Glutamatergic neuron (in vitro differentiated cells): Measurements from ENCODE around the gene WASF3. TPM values are rescaled to one million over a fixed set of nuclear protein-coding genes. Genes with fewer than 3 reads are reported as not detected.

ENCODE experiments used
- DNase-seq: peaks from one replicate; pipeline ENCODE4 v3.0.0; 2022
- H3K27ac Mint-ChIP-seq: one replicate; pipeline ENCODE4 v1.8.0; 2020; ENCODE audit warnings: mild to moderate bottlenecking, mixed read lengths, inconsistent platforms; ENCODE audit not compliant: unreplicated experiment
- H3K27me3 Mint-ChIP-seq: one replicate; pipeline ENCODE4 v1.8.0; 2020; ENCODE audit warnings: mild to moderate bottlenecking, moderate library complexity, mixed read lengths, inconsistent platforms; ENCODE audit not compliant: unreplicated experiment
- H3K36me3 Mint-ChIP-seq: one replicate; pipeline ENCODE4 v1.8.0; 2020; ENCODE audit warnings: mild to moderate bottlenecking, mixed read lengths, inconsistent platforms; ENCODE audit not compliant: unreplicated experiment
- H3K4me1 Mint-ChIP-seq: one replicate; pipeline ENCODE4 v1.8.0; 2020; ENCODE audit warnings: mild to moderate bottlenecking, low read depth, mixed read lengths, inconsistent platforms; ENCODE audit not compliant: unreplicated experiment
- H3K4me3 Mint-ChIP-seq: one replicate; pipeline ENCODE4 v1.8.0; 2020; ENCODE audit warnings: mild to moderate bottlenecking, mixed read lengths, inconsistent platforms; ENCODE audit not compliant: unreplicated experiment
- H3K9me3 Mint-ChIP-seq: one replicate; pipeline ENCODE4 v1.8.0; 2020; ENCODE audit warnings: mild to moderate bottlenecking, moderate library complexity, mixed read lengths, inconsistent platforms; ENCODE audit not compliant: unreplicated experiment
- CTCF ChIP-seq: fragments of 200-600 bp; sonication (generic); IDR thresholded peaks from one replicate; pipeline ENCODE4 v1.5.0; 2021; ENCODE audit not compliant: partially characterized antibody, unreplicated experiment
- total RNA-seq: library from RNA; stranded (reverse); fragmentation: NEBNext Ultra II Directional; extraction: Animal tissue kit (Norgen Biotek cat#: 25700); gene quantifications from one replicate; pipeline ENCODE4 v1.2.1, GENCODE V29; 2021; ENCODE audit not compliant: unreplicated experiment

The WASF3 gene
- total RNA-seq, 1 donor from 2014 or later: 10.1 TPM

DNA sequence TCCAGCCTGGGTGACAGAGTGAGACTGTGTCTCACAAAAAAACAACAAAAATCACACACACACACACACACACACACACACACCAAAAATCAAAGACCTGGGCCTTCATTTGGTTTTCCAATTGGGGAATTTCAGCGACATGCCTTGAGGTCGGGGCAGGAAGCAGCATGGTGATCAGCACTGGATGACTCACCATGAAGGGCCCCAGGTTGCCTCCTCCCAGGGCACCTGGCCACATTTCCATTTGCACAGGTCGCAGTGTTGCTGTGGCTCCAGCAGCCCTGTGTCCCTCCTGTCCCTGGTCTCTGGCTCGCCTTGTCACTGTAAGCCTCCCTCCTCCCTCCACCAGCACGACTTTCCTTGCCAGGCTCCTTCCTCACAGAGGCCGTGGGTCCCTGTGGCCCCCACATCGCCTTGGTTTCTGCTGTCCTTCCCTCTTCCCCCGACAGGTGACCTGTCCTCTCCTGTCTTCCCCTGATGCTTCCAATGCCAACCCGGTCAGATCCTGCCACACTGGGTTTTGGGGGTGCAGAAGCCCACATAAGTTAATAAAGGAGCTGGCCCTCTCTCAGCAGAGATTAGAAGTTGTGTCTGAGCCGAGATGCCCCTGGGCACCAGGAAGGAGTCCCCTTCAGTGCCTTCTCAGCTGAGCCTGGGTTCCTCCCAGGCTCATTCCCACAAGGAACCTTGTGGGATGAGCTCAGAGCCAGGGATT, 136.4 kb downstream of the WASF3 start:
- Mint-ChIP-seq H3K9me3 (peaks cover 14% of the 10 kb centered on the region), H3K36me3 (peaks cover 27% of the 10 kb centered on the region), H3K4me1 (no peaks in the 10 kb centered on the region), H3K4me3 (no peak overlapping the region), H3K27ac (no peak overlapping the region), H3K27me3 (peaks cover 3% of the 10 kb centered on the region)
- TF ChIP-seq CTCF: no peak
- DNase-seq: no peak

DNA sequence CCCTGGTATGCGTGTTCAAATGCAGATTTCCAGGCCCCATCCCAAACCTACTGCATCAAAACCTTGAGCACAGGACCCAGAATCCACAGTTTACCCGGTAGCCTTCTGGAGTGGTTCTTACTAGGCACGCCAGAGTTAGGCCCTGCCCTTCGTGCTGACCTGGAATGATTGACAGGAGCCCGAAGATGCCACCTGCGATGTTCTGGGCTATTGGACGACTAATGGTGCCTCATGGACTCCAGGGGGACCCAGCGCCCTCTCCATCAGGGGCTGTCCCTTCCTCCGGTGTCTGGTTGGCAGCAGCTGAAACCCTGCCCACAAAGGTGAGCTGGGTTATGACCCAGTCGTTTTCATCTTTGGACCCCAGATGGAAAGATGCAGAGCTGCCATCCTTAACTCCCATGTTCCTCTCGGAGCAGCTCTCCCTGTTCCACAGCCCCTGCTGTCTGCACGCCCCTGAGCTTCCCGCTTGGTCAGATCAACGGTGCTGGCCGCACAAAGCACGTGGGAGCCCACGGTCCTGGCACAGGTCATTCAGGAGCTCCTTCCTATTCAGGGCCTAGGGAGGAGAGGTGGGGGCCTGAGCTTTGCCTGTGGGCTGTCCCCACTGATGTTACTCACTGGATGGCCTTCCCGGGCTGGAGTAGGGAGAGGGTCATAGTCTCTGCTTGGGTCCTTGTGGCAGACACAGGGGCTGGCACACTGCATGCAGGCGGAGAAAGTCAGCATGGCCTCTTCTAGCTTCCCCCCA, 137.3 kb downstream of the WASF3 start:
- peaks cover 19% of the 10 kb centered on the region for H3K36me3 Mint-ChIP-seq
- no peak overlapping the region for H3K27ac Mint-ChIP-seq
- no peaks in the 10 kb centered on the region for H3K4me1 Mint-ChIP-seq
- H3K4me3 Mint-ChIP-seq: no peak overlapping the region
- DNase-seq: no peak
- H3K27me3 Mint-ChIP-seq: peaks cover 3% of the 10 kb centered on the region
- peaks cover 14% of the 10 kb centered on the region for H3K9me3 Mint-ChIP-seq
- TF ChIP-seq CTCF: no peak

DNA sequence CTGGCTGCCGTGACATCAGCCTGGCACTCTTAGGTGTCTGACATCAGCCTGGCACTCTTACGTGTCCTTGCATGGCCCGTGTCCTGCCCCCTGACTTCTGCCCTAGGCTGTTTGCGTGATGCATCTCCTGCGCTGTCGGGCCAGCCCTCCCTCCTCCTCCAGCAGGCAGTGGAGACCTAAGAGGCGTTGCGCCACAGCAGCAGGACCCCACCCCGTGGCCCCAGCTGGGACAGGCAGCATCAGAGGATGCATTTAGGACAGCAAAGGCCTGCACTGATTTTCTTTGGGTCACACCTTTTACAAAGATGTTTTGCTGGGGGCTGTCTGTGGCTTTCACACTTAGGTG, 137.8 kb downstream of the WASF3 start:
- H3K4me1 Mint-ChIP-seq: no peaks in the 10 kb centered on the region
- TF ChIP-seq CTCF: no peak
- no peak overlapping the region for H3K27ac Mint-ChIP-seq
- H3K36me3 Mint-ChIP-seq: peaks cover 14% of the 10 kb centered on the region
- H3K27me3 Mint-ChIP-seq: peaks cover 3% of the 10 kb centered on the region
- DNase-seq: no peak
- H3K9me3 Mint-ChIP-seq: peaks cover 12% of the 10 kb centered on the region
- no peak overlapping the region for H3K4me3 Mint-ChIP-seq

DNA sequence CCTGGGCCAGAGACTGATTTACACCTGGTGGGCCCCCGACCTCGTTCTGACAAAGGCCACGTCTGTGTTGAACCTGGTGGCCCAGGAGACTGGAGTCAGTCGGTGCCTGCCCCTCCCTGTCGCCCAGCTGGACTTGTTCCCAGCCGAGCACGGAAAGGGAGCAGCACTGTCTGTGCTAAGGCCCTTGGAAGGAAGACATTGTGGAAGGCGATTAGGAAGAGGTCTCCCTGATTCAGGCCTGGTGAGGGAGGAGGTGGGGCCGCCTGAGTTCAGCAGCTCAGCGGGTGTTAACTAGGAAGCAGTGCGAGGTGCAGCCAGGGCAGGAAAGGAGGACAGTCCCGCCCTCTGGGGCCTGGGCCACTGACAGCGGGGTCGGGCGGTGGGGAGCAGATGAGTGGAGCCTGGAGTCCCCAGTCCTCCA, 138.4 kb downstream of the WASF3 start:
- TF ChIP-seq CTCF: no peak
- no peaks in the 10 kb centered on the region for H3K4me1 Mint-ChIP-seq
- DNase-seq: no peak
- no peak overlapping the region for H3K27ac Mint-ChIP-seq
- H3K4me3 Mint-ChIP-seq: no peak overlapping the region
- H3K36me3 Mint-ChIP-seq: peaks cover 10% of the 10 kb centered on the region
- peaks cover 3% of the 10 kb centered on the region for H3K27me3 Mint-ChIP-seq
- peaks cover 11% of the 10 kb centered on the region for H3K9me3 Mint-ChIP-seq
